ENCODE measurements around the gene ZNG1A.
"Not testable (repeated sequence)": the region's sequence is repeated elsewhere in the genome, so short reads cannot be mapped to it uniquely, and the experiment has no call there.

Gene ZNG1A

DNA sequence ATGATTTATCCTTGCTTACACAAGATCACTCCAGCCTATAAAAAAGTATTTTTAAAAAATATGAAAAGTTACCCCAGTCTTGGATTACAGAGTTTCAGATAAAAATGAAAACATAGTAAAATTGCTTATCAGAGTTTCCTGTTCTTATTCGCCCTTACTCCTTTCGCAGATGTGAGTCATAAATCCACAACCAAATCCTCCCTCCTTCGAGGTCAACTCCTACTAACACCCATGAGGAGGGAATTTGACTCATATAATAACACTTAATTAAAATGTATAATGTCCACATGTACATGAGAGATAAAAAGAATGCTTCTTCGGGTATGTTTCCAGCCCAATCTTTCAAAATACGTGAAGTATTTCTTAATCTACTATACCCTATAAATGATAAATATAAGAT lies 84.5 kb downstream of the ZNG1A start:
- DNase-seq (ENCODE audit: extremely low spot score); CTCF ChIA-PET; POLR2A ChIA-PET: not testable (repeated sequence)

DNA sequence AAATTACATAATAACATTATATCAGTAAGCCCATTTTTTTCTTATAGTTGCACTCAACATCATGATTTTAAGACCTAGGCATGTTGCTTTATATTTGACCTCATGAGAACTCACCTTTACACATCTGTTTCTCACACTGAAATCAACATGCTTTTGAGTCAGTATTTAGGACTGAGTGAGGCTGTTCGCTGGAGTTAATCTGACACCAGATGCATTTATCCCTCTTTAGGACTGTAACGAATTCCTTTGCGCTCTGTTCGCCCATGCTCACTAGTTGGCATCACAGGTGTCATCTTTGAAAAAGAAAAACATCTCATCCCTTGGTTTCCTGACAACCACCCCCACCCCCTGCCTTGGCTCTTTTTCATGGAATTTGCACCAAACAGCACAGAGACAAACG lies 84.9 kb downstream of the ZNG1A start:
- POLR2A ChIA-PET; CTCF ChIA-PET; DNase-seq (ENCODE audit: extremely low spot score): not testable (repeated sequence)

DNA sequence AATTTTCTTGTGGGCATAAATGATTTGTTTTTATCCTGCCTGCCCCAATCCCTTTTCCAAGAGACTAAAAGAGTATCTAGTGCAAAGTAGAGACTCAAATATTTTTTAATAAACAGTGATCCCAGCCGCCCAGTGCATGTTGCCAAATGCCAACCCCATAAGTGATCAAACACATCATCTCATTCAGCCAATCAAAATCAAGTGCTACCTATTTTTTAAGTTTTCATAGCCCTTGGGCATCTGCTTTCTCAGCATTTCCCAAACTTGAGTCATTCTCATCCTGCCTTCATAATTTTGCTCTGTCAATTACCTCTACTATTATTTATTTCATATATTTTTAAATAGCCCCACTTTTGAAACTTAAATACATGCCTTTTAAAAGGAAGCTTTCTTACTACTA lies 88.0 kb downstream of the ZNG1A start:
- DNase-seq (ENCODE audit: extremely low spot score); POLR2A ChIA-PET; CTCF ChIA-PET: not testable (repeated sequence)

GRCh38 chr9:88396-89037 lies 90.3 kb downstream of the ZNG1A start:
- CTCF ChIA-PET; POLR2A ChIA-PET; DNase-seq (ENCODE audit: extremely low spot score): not testable (repeated sequence)

DNA sequence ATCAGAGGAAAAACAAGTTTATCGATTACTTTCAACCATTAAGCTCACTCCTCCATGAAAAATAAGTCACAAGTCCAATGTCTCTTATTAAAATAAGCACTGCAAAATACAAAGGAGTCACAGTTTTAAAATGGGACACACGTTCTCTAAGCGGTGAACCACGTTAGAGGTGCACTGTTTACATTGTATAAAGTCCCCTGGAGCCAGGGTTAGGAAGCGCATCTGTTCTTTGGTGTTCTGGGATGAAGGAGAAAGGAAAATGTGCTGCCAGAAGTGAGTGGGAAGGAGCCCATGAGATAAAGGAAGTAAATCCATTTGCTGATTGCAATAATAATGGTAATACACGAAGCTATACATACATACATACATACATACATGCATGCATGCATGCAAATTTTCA lies 91.0 kb downstream of the ZNG1A start:
- POLR2A ChIA-PET; CTCF ChIA-PET; DNase-seq (ENCODE audit: extremely low spot score): not testable (repeated sequence)

DNA sequence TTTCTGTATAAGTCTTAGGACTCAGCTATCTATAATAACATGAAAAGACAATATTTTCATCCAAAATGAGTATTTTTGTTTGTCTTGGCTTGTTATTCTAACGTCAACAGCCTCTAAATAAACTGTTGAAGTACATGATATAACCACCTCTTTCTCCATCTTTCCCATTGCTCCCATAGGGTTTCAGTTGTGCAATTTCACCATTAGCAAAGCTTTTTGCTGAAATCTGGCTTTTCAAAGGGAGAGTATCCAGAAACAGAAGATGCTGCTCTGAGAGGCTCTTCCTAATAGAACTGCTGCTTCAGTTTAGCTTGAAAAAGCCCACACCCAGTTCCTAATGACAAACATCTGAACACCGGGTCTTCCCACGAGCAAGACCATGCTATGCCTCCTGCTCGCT lies 91.8 kb downstream of the ZNG1A start:
- DNase-seq (ENCODE audit: extremely low spot score); CTCF ChIA-PET; POLR2A ChIA-PET: not testable (repeated sequence)

DNA sequence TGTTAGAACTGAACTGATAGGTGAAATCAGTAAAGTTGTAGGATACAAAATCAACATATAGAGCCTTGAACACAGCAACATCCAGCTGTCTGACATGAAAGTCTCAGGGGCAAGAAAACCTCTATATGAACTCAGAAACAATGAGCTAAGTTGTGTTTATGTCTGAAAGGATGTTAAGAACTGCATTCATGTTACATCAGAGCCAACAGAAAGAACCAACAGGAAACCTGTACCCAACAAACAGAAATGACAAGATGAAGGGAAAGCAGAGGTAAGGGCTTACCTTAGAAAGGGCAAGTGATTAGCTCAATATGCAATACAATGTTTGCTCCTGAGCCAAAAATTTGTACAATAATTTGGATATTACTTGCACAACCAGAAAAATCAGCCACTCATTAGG lies 92.2 kb downstream of the ZNG1A start:
- DNase-seq (ENCODE audit: extremely low spot score); CTCF ChIA-PET; POLR2A ChIA-PET: not testable (repeated sequence)

DNA sequence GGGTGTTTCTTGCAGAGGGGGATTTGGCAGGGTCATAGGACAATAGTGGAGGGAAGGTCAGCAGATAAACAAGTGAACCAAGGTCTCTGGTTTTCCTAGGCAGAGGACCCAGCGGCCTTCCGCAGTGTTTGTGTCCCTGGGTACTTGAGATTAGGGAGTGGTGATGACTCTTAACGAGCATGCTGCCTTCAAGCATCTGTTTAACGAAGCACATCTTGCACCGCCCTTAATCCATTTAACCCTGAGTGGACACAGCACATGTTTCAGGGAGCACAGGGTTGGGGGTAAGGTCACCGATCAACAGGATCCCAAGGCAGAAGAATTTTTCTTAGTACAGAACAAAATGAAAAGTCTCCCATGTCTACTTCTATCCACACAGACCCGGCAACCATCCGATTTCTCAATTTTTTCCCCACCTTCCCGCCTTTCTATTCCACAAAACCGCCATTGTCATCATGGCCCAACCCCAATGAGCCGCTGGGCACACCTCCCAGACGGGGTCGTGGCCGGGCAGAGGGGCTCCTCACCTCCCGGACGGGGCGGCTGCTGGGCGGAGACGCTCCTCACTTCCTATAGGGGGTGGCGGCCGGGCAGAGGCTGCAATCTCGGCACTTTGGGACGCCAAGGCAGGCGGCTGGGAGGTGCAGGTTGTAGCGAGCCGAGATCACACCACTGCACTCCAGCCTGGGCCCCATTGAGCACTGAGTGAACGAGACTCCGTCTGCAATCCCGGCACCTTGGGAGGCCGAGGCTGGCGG lies 95.7 kb downstream of the ZNG1A start:
- CTCF ChIA-PET; POLR2A ChIA-PET; DNase-seq (ENCODE audit: extremely low spot score): not testable (repeated sequence)

GRCh38 chr9:78333-78732 lies 100.5 kb downstream of the ZNG1A start:
- POLR2A ChIA-PET; CTCF ChIA-PET; DNase-seq (ENCODE audit: extremely low spot score): not testable (repeated sequence)

- POLR2A ChIA-PET; DNase-seq (ENCODE audit: extremely low spot score); CTCF ChIA-PET: not testable (repeated sequence)
Observed at GRCh38 chr9:76389-76788, 102.5 kb downstream of the ZNG1A start.

DNA sequence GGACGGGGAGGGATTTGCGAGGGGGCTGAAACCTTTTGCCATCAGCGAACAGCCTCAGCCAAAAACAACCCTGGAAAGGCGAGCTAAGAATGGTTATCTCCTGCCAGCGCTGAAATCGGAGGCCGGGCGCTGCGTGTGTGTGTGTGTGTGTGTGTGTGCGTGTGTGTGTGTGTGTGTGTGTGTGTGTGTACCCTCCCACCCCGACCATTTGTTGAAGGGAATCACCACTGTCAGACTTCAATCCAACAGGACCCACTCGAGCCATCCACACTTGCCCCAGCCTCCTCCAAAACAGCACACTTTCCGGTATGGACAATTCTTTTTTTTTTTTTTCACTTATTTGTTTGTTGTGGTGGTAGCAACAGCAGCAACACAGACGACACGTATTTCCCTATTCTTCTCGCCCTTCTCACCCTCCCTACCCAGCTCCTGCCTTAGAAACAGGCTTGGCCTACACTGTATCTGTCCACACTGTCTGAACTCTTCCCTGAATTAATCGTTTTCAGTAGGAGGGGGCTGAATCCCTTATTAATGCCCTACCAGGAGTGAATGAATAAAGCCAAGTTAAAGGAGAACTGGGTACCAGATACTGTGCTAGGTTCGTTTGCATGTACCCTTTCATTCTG lies 104.8 kb downstream of the ZNG1A start:
- POLR2A ChIA-PET; DNase-seq (ENCODE audit: extremely low spot score); CTCF ChIA-PET: not testable (repeated sequence)

- CTCF ChIA-PET; POLR2A ChIA-PET; DNase-seq (ENCODE audit: extremely low spot score): not testable (repeated sequence)
Observed at GRCh38 chr9:73076-73899, 105.6 kb downstream of the ZNG1A start.

Data from HEK293T (cell line).